Measurements from ENCODE around the gene TSEN34.

DNA sequence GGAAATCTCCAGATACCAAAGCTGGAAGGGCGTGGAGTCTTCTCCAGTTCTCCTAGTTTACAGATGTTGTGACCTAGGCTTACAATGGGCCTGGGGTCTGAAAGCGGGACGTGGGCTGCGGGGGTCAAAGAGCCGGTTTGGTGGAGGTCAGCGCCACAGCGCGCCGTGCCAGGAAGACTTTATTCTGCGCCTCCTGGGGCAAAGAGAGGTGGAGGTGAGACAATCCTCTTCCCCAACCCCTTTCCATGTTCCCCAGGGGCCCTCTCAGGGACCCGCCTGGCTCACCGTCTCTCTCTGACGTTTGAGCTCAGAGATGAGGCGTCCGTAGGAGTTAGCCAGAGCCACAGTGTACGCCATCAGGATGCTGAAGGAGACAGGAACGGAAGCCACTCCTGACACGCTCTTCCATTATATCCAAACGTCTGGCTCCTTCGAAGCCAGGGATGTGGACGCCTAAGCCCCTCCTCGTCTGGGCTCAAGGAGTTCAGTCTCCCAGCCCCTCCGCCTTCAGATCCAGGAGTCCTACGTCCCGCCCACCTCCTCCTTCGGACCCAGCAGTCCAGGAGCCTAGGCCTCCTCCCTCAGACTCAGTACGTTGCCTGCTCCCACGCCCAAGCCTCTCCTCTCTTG is 30.8 kb upstream of the TSEN34 start:
- TF ChIP-seq, protein P1, sequence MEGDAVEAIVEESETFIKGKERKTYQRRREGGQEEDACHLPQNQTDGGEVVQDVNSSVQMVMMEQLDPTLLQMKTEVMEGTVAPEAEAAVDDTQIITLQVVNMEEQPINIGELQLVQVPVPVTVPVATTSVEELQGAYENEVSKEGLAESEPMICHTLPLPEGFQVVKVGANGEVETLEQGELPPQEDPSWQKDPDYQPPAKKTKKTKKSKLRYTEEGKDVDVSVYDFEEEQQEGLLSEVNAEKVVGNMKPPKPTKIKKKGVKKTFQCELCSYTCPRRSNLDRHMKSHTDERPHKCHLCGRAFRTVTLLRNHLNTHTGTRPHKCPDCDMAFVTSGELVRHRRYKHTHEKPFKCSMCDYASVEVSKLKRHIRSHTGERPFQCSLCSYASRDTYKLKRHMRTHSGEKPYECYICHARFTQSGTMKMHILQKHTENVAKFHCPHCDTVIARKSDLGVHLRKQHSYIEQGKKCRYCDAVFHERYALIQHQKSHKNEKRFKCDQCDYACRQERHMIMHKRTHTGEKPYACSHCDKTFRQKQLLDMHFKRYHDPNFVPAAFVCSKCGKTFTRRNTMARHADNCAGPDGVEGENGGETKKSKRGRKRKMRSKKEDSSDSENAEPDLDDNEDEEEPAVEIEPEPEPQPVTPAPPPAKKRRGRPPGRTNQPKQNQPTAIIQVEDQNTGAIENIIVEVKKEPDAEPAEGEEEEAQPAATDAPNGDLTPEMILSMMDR (conservative IDR thresholded peaks at IDR 0.05; ENCODE audit: low read length): no peak
- TF ChIP-seq EZH2phosphoT487 (IDR thresholded peaks at IDR 0.05; ENCODE audit: borderline replicate concordance): no peak
